HG03558 (cell line): ENCODE results near the gene HNRNPA2B1.
"Not testable (repeated sequence)": the region's sequence is repeated elsewhere in the genome, so short reads cannot be mapped to it uniquely, and the experiment has no call there.

Experiments used
- ATAC-seq: cut with Tn5 transposase; IDR thresholded peaks from one replicate; pipeline ENCODE4 v1.9.1; 2021; ENCODE audit warnings: moderate number of reproducible peaks; ENCODE audit not compliant: unreplicated experiment; ENCODE audit errors: extremely low read depth

Gene HNRNPA2B1

DNA sequence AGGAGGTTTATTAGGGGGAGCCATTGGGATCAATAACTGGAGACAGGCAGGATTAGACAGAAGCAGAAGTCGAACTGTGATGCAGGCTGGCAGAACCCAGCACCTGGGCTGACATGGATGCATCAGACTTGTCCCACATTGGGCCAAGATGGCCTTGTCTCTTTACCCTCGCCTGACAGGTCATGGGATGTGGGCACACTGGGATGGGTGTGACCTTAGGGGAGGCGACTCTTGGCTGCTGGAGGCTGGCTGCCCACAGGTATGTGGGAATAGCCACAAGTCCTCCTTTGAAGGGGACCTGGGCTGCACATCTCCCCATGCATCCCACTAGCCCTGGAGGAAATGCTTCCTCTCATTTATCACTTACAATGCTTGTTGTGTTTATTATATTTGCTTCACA is 31.3 kb downstream of the HNRNPA2B1 start:
- ATAC-seq: no peak

DNA sequence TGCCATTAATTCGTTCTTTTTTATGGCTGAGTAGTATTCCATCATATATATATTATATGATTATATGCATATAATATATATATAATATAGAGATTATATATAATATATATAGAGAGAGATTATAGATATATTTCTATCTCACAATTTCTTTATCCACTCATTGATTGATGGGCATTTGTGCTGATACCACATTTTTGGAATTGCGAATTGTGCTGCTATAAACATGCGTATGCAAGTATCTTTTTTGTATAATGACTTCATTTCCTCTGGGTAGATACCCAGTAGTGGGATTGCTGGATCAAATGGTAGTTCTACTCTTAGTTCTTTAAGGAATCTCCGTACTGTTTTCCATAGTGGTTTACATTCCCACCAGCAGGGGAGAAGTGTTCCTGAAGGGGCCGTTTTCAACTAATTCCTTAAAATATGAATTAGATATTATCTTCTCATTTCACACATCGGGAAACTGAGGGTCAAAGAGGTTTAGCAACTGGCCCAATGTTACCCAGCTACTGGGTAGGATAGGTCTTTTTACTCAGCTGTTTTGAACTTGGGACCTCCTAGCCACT is 32.0 kb downstream of the HNRNPA2B1 start:
- no peak for ATAC-seq

DNA sequence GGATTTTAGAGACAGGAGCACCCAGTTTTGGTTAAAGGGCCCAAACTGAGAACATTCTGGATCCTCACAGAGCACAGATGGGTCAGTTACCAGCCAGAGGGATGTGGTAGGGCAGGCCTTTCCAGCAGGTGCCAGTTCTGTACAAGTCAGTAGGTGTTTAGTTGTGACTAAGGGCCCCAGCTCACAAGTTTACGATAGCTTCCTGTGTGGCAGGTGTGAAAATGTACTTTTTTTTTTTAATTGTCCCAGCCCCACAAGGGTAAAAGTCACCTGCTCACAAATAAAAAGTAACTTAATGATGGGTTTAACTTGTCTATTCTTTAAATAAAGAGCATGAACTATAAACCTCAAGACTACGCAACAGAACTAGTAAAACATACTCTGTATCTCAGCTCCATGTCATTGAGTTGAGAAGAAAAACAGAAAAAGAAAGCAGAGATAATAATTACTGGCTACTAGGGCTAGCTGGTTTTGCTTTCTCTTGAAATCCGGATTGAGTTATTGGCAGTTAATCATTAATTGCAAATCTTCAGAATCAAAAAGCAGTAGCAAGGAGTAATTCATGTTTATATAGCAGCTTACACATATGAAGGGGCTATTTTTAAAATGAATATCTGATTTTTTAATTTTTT is 33.1 kb downstream of the HNRNPA2B1 start:
- ATAC-seq: peak; percentile 52

DNA sequence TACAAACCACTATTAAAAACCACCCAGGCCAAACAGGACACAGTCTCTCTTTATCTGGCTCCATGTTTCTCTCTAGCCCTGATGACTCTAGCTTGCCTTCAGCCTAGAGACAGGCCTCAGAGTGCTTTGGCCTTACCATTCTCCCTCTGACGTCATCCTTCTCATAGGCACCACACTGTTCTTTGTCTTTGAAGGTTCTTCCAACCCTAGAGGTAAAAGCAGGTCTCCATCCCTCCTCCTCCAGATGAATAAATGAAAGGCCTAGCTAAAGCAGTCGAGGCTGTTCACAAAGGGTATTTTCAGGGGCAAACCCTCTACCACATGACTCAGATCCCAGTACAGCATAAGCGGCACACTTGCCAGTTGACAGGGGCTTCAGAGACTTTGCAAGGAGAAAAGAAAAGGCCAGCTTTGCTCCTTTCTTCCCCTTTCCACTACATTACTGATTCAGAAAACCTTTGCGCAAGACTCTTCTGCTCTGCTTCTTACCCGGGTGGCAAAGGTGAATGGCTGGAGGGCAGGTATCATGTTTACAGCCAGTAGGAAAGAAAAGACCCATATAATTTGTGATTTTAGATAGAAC is 33.8 kb downstream of the HNRNPA2B1 start:
- no peak for ATAC-seq

DNA sequence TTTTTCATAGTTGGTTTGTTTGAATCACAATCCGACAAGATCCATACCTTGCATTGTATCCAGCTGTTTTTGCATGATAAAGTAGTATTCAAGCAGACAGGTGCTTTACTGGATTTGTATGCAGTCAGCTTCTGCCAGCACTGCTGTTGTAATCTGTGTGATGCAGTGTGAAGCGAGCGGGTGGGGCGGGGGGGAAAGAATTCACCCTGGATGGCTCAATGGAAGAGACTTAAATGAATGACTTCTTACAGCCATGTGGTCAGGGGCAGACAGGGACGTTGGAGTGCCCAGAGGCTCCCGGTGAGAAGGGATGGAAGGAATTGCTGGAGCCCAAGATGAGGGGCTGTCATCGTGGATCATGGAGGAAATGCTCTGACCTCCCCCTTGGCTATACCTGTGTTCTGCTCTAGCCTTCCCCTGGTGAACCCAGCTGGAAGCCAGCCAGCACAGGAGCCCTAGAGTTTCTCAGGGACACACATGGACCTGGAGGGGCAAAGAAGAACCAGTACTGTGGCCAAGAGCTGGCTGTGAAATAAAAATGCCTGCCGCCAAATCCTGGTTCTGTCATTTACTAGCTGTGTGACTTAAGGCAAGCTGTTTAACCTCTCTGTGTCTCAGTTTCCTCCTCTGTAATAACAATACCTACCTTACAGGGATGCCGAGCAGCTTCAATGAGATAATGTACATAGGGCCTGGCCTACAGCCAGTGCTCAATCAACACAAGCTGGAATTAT is 34.4 kb downstream of the HNRNPA2B1 start:
- ATAC-seq: no peak

DNA sequence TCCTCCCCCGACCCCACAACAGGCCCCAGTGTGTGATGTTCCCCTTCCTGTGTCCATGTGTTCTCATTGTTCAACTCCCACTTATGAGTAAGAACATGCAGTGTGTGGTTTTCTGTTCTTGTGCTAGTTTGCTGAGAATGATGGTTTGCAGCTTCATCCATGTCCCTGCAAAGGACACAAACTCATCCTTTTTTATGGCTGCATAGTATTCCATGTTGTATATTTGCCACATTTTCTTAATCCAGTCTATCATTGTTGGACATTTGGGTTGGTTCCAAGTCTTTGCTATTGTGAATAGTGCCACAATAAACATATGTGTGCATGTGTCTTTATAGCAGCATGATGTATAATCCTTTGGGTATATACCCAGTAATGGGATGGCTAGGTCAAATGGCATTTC is 36.7 kb downstream of the HNRNPA2B1 start:
- not testable (repeated sequence) for ATAC-seq

DNA sequence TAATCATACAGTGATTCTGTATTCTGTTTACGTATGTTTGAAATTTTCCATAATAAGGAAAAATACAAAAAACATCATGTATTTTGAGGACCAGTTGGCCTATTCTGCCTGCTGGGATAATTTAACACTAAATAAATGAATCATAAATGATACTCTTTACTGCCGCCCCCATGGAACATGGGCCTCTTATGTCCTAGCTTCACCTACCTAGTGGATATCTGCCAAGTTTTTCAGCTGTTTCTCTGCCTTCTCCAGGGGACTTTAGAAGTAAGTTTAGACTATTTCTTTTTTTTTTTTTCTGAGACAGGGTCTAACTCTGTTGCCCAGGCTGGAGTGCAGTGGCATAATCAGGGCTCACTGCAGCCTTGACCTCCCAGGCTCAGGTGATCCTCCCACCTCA is 38.1 kb downstream of the HNRNPA2B1 start:
- ATAC-seq: no peak

DNA sequence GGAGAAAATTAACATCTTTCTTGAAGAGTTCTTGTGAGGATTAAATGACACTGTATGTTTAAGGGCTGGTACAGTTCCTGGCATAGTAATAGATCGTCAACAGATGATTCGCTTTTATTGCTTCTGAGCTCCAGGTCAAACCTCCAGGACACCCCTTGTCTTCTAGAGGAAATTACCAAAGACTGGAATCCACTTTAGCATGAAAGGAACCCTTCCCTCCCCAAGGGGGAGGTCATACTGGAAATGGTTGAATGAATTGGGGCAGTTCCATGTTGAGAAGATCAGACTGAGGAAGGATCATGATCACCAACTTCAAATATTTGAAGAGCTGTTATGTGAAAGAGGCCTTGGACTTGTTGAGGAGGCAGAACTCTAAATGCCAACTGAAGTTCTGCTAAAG is 39.6 kb downstream of the HNRNPA2B1 start:
- ATAC-seq: no peak

DNA sequence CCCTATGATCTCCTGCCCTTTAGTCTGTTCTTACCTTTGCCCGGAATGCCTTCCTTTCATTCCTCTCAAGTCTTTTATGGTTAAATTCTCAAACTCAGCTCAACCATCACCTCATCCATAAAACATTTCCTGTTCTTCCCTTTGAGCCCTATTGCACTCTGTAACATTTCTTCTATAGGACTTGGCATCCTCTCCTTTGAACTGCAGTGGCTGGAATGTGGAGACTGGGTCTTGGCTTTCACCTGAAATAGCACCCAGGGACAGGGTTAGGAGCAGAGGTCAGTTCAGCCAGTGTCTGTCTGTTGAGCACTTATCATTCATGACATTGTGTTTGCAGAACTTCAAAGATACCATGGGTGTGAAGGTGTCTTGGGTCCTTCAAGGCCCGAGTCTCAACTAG is 41.3 kb downstream of the HNRNPA2B1 start:
- no peak for ATAC-seq

DNA sequence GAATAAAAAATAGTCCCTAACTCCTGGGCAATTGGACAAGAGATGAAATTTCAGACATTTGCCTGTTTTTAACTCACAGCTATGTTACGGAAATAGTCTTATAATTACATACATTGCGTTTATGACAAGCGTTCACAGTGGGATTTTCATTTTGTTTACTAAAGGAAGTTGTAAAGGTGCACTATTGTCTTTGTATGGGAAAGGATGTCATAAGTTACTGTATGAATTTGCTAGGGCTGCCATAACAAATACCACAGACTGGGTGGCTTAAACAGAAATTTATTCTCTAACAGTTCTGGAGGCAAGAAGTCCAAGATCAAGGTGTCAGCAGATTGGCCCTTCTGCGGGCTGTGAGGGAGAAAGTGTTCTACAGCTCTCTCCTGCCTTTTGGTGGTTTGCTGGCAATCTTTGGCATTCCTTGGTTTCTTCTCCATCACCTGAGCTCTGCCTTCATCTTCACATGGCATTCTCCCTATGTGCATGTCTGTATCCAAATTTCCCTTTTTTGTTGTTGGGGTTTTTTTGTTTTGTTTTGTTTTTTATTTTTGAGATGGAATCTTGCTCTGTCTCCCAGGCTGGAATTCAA is 42.9 kb downstream of the HNRNPA2B1 start:
- ATAC-seq: no peak

DNA sequence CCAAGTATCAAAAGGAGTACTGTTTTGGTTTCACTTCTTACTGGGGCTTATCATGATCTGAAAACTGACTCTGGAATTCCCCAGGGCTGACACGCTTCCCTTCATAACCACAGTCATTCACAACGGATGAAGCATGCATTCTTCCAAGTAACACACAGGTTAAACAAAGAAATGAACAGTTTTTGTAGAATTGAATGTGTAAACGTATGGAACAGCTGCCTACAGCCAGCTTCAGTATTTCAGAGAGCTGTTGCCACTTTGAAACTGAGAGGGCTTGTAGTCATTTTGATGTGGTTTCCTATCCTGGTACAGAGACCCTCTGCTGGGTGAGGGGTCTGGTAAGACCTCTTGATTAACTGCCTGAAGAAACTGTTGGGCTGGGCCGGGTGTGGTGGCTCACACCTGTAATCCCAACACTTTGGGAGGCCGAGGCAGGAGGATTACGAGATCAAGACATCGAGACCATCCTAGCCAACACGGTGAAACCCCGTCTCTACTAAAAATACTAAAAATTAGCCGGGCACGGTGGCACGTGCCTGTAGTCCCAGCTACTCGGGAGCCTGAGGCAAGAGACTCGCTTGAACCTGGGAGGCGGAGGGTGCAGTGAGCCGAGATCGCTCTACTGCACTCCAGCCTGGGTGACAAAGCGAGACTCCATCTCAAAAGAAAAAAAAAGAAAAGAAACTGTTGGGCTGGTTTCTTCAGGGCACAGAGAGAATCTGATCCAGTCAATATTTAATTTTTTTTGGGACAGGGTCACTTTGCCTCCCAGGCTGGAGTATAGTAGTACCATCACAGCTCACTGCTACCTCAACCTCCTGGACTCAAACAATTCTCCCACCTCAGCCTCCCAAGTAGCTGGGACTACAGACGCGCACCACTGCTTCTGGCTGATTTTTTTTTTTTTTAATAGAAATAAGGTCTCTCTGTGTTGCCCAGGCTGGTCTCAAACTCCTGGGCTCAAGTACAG is 43.8 kb downstream of the HNRNPA2B1 start:
- no peak for ATAC-seq

DNA sequence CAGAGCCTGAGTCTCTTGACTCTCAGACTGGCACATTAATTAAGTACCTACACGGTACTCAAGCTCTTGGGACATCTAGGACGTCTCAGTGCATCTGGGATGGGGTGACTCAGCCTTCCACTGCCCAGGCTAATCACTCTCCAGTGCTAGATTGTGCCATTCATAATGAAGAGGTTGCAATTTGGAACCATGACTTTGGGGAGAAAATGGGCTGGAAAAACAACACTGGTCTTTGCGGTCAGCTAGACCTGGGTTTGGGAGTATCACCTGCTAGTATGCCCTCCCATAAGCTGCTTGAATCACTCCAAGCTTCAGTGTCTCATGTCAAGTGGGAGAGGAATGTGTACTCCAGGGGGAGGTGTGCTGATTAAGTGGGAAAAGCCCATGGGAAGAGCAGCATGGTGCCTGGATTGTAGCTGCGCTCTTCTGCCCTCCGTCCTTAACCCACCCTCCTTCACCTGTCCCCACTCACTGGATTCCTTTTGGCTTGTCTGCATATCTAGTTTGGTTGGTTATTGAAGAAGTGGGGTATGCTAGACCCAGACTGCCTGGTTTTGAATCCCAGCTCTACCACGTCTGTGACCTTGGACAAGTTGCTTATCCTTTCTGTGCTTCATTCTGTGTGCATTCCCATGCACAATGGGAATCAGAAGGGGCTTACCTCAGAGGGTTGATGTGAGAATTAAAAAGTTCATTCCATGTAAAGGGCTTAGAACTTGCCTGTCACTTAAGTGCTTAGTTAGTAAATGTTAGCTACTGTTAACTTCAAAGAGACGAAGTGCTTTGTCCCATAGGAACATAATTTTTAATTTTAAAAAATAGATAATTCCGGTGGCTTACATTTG is 44.8 kb downstream of the HNRNPA2B1 start:
- no peak for ATAC-seq

DNA sequence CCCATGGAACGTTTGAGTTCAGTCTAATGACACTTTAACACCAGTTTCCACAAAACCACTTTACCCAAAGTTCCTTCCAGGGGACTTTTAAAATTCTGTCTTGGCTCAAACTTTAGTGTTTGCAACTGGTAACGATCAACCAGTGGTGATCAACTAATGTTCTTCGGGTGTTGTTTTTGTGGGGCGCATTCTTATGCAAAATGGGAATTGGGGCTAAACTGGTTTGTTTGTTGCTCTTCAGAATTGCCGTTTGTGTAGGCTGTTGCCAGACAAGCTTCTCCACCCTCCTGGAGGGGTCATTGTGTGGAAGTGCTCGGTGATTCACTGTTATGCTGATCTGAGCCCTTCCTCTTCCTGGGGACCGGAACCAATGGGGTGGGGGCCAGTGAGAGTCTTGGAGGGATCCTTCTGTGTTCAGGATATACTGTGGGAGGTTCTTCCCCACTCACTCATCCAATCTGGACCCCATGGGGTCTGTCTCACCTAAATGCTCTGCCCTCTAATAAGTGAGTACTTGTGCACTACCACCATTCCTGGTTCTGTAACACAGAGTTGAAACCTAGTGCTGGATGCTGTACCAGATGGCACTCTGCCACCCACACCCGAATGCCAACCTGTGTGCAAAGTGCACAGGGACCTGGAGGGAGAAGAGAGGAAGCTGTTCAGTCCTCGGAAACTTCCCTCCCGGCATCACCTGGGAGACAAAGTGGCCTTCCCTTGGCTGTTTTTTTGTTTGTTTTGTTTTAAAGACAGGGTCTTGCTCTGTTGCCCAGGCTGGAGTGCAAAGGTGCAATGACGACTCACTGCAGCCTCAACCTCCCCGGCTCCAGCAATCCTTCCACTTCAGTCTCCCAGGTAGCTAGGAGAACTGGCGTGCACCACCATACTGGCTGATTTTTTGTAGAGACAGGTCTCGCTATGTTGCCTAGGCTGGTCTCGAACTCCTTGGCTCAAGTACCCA is 46.4 kb downstream of the HNRNPA2B1 start:
- no peak for ATAC-seq

DNA sequence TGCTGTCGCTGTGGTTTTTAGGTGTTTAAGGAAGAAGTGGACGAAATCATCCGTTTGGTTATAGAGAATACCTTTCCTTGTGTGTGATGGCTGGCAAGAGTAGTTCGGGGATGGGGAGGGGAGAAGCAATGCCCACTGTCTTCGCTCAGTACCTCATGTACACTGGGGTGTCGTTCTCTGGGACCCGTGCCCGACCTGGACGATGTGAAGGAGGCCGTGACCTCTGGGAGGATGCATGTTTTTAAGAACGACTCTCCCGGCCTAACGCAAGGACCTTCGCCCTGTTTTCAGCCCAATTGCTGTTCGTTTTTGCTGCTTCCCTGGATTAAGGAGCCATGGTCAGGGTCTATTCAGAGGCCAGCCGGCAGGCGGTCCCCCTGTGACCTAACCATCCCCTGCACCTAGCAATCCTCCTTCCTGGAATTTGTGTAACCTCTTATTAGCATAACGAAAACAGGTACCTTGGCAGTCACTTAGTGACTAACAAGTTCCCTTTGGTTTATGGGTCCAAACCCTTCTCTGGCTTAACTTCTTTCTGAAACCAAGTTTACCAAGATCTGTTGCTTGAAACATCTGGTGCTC is 47.2 kb downstream of the HNRNPA2B1 start:
- ATAC-seq: no peak

DNA sequence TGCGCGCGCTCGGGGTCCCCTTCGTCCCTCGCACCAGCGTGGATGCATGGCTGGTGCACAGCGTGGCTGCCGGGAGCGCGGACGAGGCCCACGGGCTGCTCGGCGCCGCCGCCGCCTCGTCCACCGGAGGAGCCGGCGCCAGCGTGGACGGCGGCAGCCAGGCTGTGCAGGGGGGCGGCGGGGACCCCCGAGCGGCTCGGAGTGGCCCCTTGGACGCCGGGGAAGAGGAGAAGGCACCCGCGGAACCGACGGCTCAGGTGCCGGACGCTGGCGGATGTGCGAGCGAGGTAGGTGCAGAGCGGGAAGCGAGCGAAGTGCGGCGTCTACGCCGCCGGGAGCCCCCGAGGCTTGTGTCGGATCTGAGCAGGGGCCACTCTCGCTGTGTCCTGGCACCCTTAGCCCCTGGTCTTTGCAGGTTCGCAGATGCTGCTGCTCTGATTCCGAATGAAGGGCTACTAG is 47.7 kb downstream of the HNRNPA2B1 start:
- ATAC-seq: not testable (repeated sequence)

DNA sequence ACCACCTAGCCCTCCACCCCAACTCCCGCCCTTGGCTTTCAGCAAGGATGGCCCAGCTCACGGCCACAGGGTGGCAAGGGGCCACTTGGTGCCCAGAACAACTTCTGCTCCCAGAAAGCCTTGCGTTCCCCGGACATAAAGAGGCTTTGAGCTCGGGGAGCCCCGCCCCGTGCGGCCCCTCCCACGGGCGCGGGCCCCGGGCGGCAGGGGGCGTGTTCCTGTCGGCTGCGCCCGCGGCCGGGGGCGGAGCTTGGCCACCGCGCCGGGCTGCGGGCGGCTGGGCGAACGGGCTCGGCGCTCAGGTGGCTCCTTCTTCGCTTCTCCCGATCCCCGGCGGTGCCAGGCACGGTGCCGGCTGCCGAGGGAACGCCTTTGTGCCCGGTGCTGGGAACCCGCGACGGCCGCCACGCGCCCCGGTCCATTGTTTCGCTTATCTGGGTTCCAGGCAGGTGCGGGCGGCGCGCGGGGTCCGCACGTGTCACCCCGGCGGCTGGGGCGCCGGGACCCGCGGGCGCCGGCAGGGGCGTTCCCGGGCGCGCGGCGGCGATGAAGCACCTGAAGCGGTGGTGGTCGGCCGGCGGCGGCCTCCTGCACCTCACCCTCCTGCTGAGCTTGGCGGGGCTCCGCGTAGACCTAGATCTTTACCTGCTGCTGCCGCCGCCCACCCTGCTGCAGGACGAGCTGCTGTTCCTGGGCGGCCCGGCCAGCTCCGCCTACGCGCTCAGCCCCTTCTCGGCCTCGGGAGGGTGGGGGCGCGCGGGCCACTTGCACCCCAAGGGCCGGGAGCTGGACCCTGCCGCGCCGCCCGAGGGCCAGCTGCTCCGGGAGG is 48.4 kb downstream of the HNRNPA2B1 start, which contains the start of gene NFE2L3:
NFE2L3 (plus strand) TSS at position 246 of the 829 bp plus-strand sequence; CDS start at position 547, 301 bp downstream.
- ATAC-seq: peak; percentile 42

DNA sequence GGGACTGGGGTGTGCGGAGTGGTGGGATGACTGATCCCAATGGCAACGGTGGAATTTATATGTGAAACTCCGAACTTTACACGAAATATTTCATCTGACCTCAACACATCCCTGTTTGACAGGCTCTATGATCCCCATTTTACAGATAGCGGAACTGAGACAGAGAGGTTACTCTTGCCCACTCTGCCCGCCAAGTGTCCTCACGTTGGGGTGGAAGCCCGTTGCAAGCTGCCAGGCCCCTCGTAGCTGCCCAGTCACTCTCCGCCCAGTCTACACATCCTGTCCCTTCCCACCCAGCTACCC is 48.9 kb downstream of the HNRNPA2B1 start:
- ATAC-seq: no peak
